ENCODE measurements around the gene PSME4. TPM values are rescaled to one million over a fixed set of nuclear protein-coding genes. Genes with fewer than 3 reads are reported as not detected.

PSME4 gene
- total and polyA plus RNA-seq, 2 experiments from 2014 or later = 44.7 to 98.6 TPM

- Mint-ChIP-seq H3K4me3 (no peak overlapping the region), H3K9me3 (no peaks in the 10 kb centered on the region), H3K27ac (no peak overlapping the region), H3K27me3 (ENCODE audit: insufficient read depth, low read depth, poor library complexity) (no peaks in the 10 kb centered on the region), H3K4me1 (peaks cover 11% of the 10 kb centered on the region), H3K36me3 (ENCODE audit: low read depth) (peaks cover 11% of the 10 kb centered on the region; the same call in 1 of the 3 replicates)
- no peak for DNase-seq (ENCODE audit: low spot score)
- no peaks in the 10 kb centered on the region for H3K9me2 ChIP-seq (ENCODE audit: insufficient read depth)
- H3K27me3 ChIP-seq (ENCODE audit: insufficient read depth) = no peaks in the 10 kb centered on the region
- no peaks in the 10 kb centered on the region for H3K79me2 ChIP-seq (replicated peaks; ENCODE audit: insufficient read depth)
- TF ChIP-seq CTCF (conservative IDR thresholded peaks at IDR 0.05; ENCODE audit: low read depth in 2 of 2) (no peak), EZH2phosphoT487 (IDR thresholded peaks at IDR 0.05; ENCODE audit: unreplicated experiment) (no peak), POLR2AphosphoS5 (IDR thresholded peaks at IDR 0.05; ENCODE audit: low read depth) (no peak), NANOG (IDR thresholded peaks at IDR 0.05; ENCODE audit: borderline replicate concordance) (no peak), ZNF114 (CRISPR knock-in tag; IDR thresholded peaks at IDR 0.05) (no peak), STAT1 (IDR thresholded peaks at IDR 0.05; ENCODE audit: unreplicated experiment) (no peak), CREB1 (CRISPR knock-in tag; IDR thresholded peaks at IDR 0.05; ENCODE audit: low read depth) (no peak), ZNF331 (CRISPR knock-in tag; IDR thresholded peaks at IDR 0.05; ENCODE audit: low read depth) (no peak), EZH2 (IDR thresholded peaks at IDR 0.05; ENCODE audit: low read depth, unreplicated experiment) (no peak), JUNB (IDR thresholded peaks at IDR 0.05; ENCODE audit: unreplicated experiment) (no peak)
- TF ChIP-seq, protein P1, sequence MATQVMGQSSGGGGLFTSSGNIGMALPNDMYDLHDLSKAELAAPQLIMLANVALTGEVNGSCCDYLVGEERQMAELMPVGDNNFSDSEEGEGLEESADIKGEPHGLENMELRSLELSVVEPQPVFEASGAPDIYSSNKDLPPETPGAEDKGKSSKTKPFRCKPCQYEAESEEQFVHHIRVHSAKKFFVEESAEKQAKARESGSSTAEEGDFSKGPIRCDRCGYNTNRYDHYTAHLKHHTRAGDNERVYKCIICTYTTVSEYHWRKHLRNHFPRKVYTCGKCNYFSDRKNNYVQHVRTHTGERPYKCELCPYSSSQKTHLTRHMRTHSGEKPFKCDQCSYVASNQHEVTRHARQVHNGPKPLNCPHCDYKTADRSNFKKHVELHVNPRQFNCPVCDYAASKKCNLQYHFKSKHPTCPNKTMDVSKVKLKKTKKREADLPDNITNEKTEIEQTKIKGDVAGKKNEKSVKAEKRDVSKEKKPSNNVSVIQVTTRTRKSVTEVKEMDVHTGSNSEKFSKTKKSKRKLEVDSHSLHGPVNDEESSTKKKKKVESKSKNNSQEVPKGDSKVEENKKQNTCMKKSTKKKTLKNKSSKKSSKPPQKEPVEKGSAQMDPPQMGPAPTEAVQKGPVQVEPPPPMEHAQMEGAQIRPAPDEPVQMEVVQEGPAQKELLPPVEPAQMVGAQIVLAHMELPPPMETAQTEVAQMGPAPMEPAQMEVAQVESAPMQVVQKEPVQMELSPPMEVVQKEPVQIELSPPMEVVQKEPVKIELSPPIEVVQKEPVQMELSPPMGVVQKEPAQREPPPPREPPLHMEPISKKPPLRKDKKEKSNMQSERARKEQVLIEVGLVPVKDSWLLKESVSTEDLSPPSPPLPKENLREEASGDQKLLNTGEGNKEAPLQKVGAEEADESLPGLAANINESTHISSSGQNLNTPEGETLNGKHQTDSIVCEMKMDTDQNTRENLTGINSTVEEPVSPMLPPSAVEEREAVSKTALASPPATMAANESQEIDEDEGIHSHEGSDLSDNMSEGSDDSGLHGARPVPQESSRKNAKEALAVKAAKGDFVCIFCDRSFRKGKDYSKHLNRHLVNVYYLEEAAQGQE (IDR thresholded peaks at IDR 0.05; ENCODE audit: unreplicated experiment) = no peak
- TF ChIP-seq, protein P2, sequence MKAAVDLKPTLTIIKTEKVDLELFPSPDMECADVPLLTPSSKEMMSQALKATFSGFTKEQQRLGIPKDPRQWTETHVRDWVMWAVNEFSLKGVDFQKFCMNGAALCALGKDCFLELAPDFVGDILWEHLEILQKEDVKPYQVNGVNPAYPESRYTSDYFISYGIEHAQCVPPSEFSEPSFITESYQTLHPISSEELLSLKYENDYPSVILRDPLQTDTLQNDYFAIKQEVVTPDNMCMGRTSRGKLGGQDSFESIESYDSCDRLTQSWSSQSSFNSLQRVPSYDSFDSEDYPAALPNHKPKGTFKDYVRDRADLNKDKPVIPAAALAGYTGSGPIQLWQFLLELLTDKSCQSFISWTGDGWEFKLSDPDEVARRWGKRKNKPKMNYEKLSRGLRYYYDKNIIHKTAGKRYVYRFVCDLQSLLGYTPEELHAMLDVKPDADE (IDR thresholded peaks at IDR 0.05) = no peak
- H3K4me3 ChIP-seq = no peak overlapping the region
- H3K4me2 ChIP-seq = no peak overlapping the region
- no peak overlapping the region for H3K27ac ChIP-seq (ENCODE audit: low read depth)
- no peaks in the 10 kb centered on the region for H4K20me1 ChIP-seq (replicated peaks; ENCODE audit: insufficient read depth)
- ATAC-seq = no peak
- no peaks in the 10 kb centered on the region for H3F3A ChIP-seq (replicated peaks; ENCODE audit: low read depth)
- H2AFZ ChIP-seq = no peak overlapping the region
- H3K36me3 ChIP-seq (ENCODE audit: insufficient read depth) = no peaks in the 10 kb centered on the region
- peaks cover 13% of the 10 kb centered on the region; the same call in 1 of the 2 replicates for H3K4me1 ChIP-seq (ENCODE audit: insufficient read depth)
Measured at GRCh38 chr2:53854678-53855077, 116.1 kb downstream of the PSME4 start.

Measured in GM23338 (cell line).